ENCODE data around the gene ERCC5.
A peak's percentile ranks its signal among the peaks of the same experiment; 100 is the strongest.

The ERCC5 gene

DNA sequence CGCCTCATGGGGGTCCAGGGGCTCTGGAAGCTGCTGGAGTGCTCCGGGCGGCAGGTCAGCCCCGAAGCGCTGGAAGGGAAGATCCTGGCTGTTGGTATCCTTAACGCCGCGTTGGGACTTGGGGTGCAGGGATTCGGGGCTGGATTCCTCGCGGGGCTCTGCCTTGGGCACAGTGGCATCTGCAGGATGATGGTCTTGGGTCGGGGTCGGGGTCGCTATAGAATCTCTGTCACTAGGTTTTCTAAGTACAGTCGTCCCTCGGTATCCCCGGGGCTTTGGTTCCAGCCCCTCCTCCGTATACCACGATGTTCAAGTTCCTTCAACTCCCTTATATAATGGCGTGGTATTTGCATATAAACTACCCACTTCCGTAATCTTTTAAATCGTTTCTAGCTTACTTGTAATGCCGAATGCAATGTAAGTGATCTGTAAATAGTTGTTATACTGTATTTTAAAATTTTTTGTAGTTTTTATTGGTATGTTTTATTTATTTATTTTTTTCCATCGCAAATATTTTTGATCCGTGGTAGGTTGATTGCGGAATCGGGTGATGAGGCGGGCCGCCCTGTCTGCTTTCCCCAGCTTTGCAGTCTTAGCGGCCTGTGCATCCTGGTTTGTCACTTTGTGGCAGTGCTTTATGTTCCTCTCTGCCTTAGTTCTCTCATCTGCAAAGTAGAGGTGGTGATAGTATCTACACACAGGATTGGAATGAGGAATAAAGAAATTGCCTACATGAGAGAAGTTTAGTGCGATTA is 606 bp downstream of the ERCC5 start:
- peak; percentile 26 to 27 for DNase-seq

DNA sequence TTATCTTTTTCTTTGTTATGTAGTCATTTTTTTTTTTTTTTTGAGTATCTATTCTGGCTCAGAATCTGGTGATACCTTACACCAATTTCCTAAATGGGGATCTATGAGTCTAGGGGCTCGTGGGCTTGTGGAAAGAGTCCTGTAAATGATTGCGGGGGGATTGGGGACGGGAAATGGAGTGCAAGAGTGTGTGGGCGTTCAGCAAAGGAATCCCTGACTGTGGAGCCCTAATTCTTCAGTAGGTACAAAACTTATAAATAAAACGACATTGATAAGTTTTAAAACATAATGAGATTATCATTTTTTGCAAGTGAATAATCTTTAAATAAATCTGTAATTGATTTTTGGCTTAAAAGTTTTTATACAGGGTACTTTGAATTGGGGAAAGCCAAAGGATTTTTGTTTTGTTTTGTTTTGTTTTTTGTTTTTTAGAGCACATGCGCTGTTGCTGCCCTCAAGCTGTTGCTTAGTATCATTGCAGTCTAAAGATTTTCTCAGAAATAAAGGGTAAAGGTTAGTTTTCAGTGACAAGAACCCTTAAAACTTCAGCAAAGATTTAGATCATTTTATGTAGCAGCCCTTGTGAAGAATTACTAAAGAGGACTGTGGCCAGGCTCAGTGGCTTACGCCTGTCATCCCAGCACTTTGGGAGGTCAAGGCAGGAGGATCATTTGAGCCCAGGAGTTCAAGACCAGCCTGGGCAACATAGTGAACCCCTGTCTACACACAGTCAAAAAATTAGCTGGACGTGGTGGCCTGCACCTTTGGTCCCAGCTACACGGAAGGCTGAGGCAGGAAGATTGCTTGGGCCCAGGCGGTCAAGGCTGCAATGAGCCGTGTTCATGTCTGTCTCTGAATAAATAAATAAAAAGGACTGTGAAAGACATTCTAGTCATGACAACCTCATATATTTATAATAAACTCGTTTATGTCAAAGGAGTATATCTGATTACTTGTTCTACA is 1.7 kb downstream of the ERCC5 start:
- no peak for DNase-seq

DNA sequence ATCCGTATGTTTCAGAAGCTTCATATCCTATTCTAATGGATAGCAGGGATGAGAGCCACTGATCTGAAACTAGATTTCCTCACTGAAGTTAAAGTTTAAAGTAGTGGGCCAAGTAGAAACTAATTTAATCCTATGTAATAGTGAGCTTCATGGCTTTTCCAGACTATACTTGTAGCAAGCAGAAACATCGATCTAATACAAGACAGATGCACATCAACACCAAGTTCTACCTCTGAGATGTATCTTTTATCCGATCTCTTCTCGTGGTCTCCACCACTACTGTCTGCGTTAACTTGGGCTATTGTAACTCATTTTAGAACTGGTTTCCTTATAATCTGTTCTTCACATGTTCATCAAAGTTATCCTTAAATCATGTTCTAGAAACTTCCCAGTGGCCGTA is 3.1 kb downstream of the ERCC5 start:
- no peak for DNase-seq

DNA sequence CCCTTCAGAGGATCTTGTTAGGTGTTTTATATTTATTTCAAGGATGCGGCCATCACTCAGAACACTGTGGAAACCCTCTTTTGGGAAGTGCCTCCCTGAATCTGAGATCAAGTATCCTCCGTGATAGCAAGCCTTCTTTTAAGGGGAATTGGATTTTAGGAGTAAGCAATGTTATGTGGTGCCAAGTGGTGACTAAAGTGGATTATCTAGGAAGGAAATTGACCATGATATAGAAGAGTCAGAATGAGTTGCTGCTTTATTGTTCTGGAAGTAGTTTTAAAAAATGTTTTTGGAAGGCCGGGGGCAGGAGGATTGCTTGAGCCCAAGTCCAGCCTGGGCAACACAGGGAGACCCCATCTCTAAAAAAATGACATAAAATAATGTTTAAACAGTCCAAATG is 6.7 kb downstream of the ERCC5 start:
- DNase-seq: no peak

DNA sequence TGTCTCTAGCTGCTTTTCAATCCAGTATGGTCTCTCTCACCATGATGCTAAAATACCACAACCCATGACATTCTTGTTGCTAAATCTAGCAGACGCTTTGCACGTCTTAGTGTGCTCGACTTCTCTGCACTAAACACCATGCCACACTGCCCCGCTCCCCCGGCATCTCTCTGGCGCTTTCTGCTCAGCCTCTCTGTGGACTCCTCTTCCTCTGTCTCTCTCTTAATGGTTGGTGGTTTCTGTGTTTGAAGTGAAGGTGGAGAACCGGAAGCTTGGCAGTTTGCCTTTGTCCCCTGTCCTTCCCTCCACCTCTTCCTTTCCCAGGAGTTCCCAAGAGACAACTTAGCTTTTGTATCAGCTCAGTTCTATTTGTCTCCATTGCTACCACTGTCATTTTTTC is 8.8 kb downstream of the ERCC5 start:
- no peak for DNase-seq

DNA sequence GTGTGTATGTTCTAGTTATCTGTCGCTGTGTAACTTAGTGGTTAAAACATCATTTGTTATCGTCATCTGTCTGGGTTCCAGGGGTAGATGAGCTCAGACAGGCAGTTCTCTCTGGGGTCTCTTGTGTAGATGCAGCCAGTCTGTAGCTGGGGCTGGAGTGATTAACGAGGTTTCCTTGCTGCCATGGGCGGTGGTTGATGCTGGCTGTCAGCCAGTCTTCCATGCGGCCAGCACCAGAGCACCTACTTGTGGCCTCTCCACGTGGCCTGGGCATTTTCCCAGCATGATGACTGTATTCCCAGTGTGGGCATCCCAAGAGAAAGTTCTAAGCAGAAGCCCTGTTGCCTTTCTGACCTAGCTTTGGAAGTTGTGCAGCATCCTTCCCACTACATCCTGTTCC is 10.7 kb downstream of the ERCC5 start:
- DNase-seq: no peak

DNA sequence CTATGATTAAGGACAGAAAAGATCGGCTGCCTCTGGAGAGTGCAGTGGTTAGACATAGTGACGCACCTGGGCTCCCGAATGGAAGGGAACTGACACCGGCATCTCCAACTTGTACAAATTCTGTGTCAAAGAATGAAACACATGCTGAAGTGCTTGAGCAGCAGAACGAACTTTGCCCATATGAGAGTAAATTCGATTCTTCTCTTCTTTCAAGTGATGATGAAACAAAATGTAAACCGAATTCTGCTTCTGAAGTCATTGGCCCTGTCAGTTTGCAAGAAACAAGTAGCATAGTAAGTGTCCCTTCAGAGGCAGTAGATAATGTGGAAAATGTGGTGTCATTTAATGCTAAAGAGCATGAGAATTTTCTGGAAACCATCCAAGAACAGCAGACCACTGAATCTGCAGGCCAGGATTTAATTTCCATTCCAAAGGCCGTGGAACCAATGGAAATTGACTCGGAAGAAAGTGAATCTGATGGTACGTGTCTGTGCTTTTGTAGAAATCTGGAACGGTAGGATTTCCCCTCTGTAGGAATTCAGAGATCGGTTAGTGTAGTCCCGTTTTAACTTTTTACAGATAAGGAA is 16.9 kb downstream of the ERCC5 start:
- no peak for DNase-seq

DNA sequence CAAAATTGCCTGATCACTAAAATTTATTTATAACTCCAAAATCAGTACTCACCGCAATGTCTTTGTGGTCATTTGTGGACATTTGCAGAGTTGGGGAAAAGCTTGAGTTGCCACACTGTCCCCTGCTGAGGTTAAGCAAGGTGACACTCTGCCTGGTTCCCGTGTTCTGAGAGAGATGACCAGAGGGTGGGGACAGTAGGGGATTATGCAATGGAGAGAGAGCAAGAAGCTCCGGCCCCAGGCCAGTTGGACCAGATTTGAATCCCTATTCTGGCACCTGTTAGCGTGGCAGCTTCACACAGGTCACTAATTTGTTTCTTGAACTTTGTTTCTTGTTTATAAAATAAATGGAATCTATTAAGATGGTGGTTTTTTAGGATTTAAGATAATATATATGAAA is 17.8 kb downstream of the ERCC5 start:
- DNase-seq: no peak

DNA sequence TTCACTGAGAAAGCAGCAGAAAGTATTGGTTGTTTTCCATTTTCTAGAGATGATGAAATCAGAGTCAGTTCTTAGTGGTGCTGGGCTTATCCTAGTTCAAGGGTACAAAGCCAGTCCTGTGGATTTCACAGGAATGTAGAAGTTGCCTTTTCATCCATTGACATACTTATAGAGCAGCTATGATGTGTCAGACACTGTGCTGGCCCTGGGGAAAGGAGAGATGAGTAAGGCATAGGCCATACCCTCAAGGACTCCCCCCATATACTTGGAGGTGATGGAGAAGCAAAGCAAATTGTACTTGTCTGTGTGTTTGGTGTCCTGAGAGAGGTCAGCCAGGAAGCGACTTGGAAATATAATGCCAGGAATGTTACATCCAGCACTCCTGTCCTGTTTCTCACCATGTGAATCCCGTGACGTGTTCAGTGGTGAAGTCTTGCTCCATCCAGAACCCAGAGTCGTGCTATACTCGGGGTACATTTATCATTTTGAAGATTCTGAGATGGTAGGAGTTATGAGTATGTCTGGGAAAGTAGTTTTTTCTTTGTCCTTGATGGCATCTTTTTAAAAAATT is 22.6 kb downstream of the ERCC5 start:
- no peak for DNase-seq

DNA sequence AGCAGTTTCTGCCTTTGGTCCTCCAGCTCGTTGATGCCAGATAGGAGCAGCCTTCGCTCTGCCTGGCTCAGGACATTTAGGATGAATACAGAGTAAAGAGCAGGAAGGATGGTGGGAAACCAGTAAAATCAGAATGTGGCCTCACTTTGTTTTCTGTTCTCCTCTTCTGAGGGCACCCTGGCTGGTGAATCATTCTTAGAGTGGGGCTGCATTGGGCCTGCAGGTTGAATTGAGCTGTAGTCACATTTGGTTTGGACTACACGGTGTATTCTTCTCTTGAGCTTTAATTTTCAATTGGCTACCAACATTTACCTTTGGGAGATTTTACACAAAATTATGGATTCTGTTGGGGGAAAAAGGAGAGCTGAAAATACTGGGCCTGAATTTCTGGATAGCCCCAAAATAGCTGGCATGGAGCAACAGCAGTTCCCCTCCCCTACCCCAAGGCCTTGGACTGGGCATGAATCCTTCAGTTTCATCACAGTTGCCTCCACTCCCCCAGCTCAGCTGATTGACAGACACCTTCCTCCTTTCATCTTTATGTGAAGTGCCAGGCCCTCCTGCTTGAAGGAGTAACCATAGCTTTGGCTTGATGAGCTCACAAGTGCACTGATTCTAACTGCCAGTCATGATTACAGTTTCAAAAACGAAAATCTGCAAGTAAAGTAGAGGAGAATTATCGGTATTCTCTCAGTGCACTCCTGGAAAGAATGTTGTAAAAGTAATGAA is 24.3 kb downstream of the ERCC5 start:
- no peak for DNase-seq

DNA sequence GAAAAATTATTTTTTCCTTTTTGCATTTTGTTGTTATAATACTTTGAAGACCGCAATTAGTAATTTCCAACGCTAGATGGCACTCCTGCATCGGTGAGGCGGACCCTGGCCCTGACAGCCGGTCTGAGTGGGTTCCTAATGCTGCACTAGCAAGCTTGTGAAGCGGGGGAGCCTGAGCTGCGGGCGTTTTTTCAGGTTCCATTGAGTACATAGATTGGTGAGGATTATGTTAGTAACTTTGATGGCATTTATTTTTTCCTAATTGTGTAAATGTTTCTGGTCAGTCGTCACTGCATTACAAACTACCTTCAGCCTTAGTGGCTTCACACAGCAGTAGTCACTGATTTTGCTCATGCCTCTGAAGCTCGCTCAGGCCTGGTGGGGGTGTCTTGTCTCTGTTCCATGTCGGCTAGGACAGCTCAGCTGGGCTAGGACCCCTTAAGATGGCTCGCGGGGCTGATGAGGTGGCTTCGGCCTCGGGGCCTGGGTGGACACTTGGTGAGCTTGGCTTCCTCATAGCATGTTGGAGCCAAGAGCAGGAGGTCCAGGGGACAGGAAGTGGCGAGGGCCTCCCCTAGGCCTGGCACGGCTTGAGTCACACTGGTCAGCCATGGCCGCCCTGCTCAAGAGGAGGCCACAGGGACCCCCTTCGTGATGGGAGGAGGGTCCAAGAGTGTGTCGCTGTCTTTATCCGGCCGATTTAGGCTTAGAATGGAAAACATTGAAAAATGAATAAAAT is 25.0 kb downstream of the ERCC5 start:
- DNase-seq: peak; percentile 32 to 35

DNA sequence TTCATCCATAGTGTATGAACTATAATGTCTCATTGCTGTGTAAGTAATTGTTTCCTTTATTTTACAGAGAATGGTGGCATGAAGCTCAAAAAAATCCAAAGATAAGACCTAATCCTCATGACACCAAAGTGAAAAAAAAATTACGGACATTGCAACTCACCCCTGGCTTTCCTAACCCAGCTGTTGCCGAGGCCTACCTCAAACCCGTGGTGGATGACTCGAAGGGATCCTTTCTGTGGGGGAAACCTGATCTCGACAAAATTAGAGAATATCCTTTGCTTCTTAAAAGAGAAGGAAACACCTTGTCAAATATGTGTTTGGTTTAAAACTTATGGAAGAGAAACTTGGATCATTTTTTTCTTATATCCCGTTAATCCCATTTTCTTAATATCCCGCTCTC is 26.3 kb downstream of the ERCC5 start:
- no peak for DNase-seq

DNA sequence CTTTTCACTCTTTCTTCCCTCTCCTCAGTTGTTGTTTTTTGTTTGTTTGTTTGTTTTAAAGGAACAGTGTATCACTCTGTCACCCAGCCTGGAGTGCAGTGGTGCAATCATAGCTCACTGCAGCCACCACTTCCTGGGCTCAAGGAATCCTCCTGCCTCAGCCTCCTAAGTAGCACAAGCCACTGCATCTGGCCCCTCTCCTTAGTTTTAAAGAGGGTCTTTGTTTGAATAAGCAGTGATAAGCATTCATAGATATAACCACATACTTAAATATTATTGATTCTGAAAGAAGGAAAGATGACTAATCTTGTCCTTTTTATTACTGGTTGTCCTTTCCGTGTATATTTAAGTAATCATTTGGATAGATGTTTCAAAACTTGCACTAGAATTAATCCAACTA is 26.7 kb downstream of the ERCC5 start:
- DNase-seq: no peak

DNA sequence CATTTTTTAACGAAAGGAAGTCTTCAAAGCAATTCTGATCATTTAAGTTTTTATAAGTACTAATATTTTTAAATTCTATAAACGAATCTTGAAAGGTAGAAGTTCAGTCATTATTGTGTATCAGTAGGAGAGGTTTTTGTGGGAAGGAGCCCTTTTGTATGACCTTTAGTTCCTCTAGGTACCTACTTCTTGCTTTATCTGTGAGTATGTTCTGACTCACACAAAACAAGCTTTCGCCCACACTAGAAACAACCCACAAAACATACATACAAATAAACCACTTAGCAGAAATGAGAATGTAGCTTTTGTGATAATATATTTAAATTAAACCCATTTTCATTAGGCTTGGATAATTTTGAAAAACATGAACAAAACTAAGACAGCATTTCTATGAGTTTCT is 27.8 kb downstream of the ERCC5 start:
- no peak for DNase-seq

DNA sequence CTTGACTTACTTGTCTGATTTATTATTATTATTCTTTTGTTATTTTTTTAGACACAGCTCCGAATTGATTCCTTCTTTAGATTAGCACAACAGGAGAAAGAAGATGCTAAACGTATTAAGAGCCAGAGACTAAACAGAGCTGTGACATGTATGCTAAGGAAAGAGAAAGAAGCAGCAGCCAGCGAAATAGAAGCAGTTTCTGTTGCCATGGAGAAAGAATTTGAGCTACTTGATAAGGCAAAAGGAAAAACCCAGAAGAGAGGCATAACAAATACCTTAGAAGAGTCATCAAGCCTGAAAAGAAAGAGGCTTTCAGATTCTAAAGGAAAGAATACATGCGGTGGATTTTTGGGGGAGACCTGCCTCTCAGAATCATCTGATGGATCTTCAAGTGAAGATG is 29.4 kb downstream of the ERCC5 start:
- no peak for DNase-seq

DNA sequence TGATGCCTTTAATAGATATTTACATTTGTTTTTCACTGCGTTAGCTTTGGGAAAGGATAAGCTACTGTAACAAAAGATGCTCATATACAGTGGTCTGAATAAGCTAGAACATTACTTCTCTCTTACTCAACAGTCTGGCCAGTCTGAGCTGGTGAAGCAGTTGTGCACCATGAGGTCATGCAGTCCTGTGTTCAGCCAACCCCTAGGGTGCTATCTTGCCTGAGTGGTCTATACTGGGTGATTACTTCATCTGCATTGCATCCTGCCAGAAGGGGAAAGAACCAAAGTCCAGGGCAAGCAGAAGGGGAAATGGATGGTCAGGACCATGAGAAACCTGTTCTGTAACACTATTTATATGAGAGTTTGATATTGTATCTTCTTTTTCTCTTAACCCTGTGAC is 31.5 kb downstream of the ERCC5 start:
- no peak for DNase-seq

DNA sequence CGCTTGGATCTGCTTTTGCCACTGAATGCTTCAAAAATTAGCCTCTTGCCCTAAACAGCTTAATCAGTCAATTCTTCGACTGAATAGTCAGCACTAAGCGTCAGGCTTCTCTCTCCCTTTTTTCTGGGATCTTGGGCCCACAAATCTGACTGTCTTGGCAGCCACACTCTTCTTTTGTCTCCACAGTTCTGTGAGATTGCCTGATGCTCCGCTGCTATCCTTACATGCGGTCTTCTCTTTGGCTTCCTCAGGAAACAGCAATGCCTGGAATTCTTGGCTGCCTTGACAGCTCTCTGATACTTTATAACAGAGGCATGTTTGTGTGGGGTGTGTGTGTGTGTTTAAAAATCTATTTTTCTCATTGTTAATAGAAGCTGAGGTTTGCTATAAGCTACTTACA is 32.6 kb downstream of the ERCC5 start:
- DNase-seq: no peak

DNA sequence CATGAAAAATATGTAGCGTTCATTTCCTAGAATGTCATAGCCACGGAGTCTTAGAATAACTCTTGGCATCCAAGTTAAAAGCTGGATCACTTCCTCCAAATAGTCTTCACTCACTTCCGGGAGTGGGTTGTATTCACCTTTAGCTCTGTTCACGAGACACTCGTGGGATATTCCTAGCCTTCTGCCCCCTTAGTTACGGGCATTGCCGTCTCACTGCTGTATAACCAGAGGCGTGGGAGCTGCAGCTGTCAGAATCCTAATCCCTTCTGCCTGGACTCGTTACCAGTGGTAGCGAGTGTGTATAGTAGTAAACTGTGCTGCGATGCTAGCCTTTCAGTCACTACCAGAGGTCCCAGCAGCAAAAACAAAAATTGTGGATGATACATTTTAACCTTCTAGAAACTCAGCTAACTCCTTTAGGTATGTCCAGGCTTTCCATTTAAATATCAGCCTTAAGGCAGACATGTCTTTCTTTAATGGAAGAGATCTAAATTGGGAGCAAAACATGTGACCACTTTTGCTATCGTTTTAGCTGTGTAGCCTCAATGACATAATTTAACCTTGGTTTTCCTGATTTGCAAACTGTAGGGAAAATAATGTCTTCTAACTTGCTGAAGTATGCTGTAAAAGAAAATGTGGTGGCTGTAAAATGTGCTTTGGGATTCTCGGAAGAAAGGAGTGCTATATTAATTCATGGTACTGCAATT is 34.1 kb downstream of the ERCC5 start:
- DNase-seq: no peak

DNA sequence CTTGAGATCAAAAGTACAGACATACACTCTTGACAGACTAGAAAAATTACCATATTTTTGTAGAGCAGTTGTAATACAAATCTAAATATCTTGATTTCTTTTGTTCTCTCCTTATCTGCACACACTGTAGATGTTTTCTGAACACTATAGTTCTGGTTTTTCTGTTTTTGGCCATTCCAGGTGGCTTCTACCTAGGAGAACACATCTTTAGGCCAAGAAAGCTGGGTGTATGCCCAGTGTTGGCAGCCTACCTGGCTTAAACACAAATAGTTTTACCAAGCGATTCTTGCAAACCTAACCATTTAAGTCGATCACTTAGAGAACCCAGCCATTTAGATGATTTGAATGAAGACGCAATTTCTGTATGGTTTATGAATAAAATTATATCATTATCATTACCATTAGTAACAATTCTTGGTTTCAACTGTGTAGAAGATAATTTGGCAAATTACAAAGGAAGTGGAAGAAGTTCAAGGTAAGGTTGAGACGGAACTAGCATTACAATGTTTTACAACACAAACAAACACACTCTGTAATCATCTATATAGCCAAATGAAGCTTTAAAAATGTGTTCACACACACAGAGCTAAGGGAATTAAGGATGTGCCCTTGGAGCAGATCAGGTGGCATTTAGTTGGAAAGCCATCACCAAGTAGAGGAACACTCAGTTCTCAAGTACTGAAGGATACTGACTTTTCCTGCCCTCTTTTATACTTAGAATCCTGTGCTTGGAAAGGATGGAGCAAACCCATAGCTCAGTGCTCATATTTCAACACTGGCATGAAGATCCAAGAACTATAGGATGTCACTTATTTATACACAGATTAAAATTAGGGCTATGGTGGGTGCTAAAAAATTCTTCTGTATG is 36.2 kb downstream of the ERCC5 start:
- DNase-seq: no peak

DNA sequence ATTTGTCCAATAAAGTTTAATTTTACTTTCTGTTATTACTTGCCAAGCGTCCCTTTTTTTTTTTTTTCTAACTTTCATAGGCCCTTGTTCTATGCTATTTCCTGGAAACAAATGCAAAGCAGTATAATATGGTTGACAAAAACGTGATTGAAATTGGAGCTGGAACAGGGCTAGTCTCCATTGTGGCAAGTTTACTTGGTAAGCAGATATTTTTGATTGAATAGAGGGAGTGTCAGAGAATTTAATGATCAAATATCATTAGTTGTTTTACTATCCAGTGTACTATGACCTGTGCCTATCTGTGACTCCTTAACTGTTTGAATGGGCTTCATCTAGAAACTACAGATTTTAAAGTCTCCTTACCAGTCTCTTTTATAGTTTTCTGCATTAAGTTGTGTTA is 46.7 kb downstream of the ERCC5 start:
- no peak for DNase-seq

All from activated CD4-positive, alpha-beta T cell treated with anti-CD3 and anti-CD28 coated beads, Interleukin-2, amount 50 U/mL, for 4 hours (primary cell).